Testis (tissue), 3 donors: ENCODE data around the gene SMYD3. TPM values are rescaled to one million over a fixed set of nuclear protein-coding genes. Genes with fewer than 3 reads are reported as not detected.

Source experiments
- DNase-seq: peaks from one replicate; pipeline ENCODE4 v3.0.0-alpha.2; 2019
- H3K27ac ChIP-seq, 2 donors: fragments of 200-600 bp; sonication (generic); one replicate each; pipeline ENCODE4 v1.5.1; 2019
- H3K27me3 ChIP-seq: fragments of 200-600 bp; sonication (generic); one replicate; pipeline ENCODE4 v1.5.1; 2019
- H3K36me3 ChIP-seq: fragments of 200-600 bp; sonication (generic); one replicate; pipeline ENCODE4 v1.5.1; 2017; ENCODE audit warnings: low read depth; ENCODE audit errors: missing control alignments
- H3K4me1 ChIP-seq: fragments of 200-600 bp; sonication (generic); one replicate; pipeline ENCODE4 v1.5.1; 2019
- H3K4me3 ChIP-seq, 2 donors: fragments of 200-600 bp; sonication (generic); one replicate each; pipeline ENCODE4 v1.5.1; 2017 to 2019
- H3K9me3 ChIP-seq: fragments of 200-600 bp; sonication (generic); one replicate; pipeline ENCODE4 v1.5.1; 2017
- POLR2A ChIP-seq: fragments of 450-650 bp; IDR thresholded peaks from one replicate; pipeline ENCODE4 v1.6.1; 2017; ENCODE audit warnings: antibody characterized with exemption, mild to moderate bottlenecking, moderate library complexity
- WGBS, 2 donors: methylation state at CpG; one replicate each; pipeline ENCODE4 v1.1.5; 2018; 5-methylcytosine and 5-hydroxymethylcytosine counted together
- intact Hi-C: fragments of 100-400 bp; cut with DNase I; formaldehyde crosslinking; loops from one replicate; pipeline ENCODE4 v1.15.1; 2023; ENCODE audit warnings: low total_unique reads
- polyA plus RNA-seq: library from polyadenylated mRNA; stranded (reverse); fragments of 350-450 nt; fragmentation: Illumina TruSeq; extraction: RNeasy Lipid Tissue Mini Kit (QIAGEN cat#74804); gene quantifications from one replicate; pipeline ENCODE4 v1.2.3, GENCODE V29; 2014; ENCODE audit warnings: low read depth, low replicate concordance; ENCODE audit not compliant: insufficient read depth
- total RNA-seq, 2 donors: library from RNA; depleted of rRNA; stranded (reverse); fragments of >200 nt; gene quantifications; one replicate each; pipeline ENCODE4 v1.2.3, GENCODE V29; 2016
- TF ChIP-seq, protein P1 (sequence below), 3 experiments: fragments of 450-650 bp in 2 of 3; fragments of 200-600 bp in 1 of 3; sonication (generic) in 1 of 3; IDR thresholded peaks; one replicate each; pipeline ENCODE4 v1.5.1; 2016 to 2019; ENCODE audit warnings: antibody characterized with exemption in 3 of 3, mild to moderate bottlenecking in 2 of 3, moderate library complexity in 1 of 3

SMYD3 gene
- total and polyA plus RNA-seq, 3 donors from 2014 or later: 23.0 to 38.8 (median 38.7) TPM

GRCh38 chr1:246152986-246153431 lies 354.1 kb downstream of the SMYD3 start:
- no peaks in the 10 kb centered on the region for H3K9me3 ChIP-seq
- WGBS, 2 donors: 88 to 89% methylated on average over 3 of the region's 3 CpGs
- H3K4me1 ChIP-seq: no peaks in the 10 kb centered on the region
- no peaks in the 10 kb centered on the region for H3K36me3 ChIP-seq
- TF ChIP-seq POLR2A: no peak
- TF ChIP-seq, protein P1, sequence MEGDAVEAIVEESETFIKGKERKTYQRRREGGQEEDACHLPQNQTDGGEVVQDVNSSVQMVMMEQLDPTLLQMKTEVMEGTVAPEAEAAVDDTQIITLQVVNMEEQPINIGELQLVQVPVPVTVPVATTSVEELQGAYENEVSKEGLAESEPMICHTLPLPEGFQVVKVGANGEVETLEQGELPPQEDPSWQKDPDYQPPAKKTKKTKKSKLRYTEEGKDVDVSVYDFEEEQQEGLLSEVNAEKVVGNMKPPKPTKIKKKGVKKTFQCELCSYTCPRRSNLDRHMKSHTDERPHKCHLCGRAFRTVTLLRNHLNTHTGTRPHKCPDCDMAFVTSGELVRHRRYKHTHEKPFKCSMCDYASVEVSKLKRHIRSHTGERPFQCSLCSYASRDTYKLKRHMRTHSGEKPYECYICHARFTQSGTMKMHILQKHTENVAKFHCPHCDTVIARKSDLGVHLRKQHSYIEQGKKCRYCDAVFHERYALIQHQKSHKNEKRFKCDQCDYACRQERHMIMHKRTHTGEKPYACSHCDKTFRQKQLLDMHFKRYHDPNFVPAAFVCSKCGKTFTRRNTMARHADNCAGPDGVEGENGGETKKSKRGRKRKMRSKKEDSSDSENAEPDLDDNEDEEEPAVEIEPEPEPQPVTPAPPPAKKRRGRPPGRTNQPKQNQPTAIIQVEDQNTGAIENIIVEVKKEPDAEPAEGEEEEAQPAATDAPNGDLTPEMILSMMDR (IDR thresholded peaks at IDR 0.05): no peak
- DNase-seq: no peak
- intact Hi-C loops: no loop called here
- H3K27ac ChIP-seq: no peak overlapping the region
- H3K4me3 ChIP-seq: no peak overlapping the region
- H3K27me3 ChIP-seq: no peaks in the 10 kb centered on the region

DNA sequence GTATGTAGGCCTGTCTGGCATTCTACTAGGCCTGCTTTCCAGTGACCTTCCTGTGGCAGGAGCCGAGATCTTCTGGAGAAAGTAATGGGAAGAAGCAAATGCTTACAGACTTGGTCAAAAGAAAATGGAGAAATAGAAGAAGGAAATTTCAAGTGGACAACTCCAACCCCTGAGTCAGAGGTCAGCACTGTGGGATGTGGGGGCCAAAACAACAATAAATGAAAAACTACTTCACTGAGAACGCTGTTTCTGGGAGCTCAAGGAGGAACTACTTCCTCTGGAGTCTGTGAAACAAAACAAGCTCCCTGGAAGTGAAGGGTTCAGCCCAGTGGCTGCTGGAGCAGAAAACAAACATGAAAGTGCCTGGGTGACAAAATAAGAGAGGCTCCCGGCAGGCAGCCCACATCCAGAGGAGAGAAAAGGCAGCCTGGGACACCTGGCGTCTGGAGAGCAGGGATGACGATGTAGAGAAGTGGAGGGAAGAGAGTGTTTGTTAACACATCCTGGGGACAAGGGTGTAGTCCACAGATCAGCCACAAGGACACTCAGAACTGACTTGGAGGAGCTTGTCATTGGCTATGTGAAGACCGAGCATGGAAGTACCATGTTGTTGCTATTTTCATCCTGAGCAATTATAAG lies 355.2 kb downstream of the SMYD3 start:
- WGBS, 2 donors: 88 to 89% methylated on average over 6 of the region's 6 CpGs
- no peak overlapping the region for H3K27ac ChIP-seq
- no peak overlapping the region for H3K4me3 ChIP-seq
- H3K27me3 ChIP-seq: no peaks in the 10 kb centered on the region
- H3K9me3 ChIP-seq: no peaks in the 10 kb centered on the region
- no peak for DNase-seq
- intact Hi-C loops: no loop called here
- H3K36me3 ChIP-seq: no peaks in the 10 kb centered on the region
- TF ChIP-seq, protein P1 (IDR thresholded peaks at IDR 0.05): no peak
- TF ChIP-seq POLR2A: no peak
- H3K4me1 ChIP-seq: no peaks in the 10 kb centered on the region

GRCh38 chr1:246149543-246149942 lies 357.5 kb downstream of the SMYD3 start:
- H3K4me3 ChIP-seq: no peak overlapping the region
- no peak for TF ChIP-seq POLR2A
- TF ChIP-seq, protein P1 (IDR thresholded peaks at IDR 0.05): no peak
- no peaks in the 10 kb centered on the region for H3K27me3 ChIP-seq
- no peak for DNase-seq
- 98 to 100% methylated on average over 2 of the region's 2 CpGs for WGBS, 2 donors
- no peak overlapping the region for H3K27ac ChIP-seq
- H3K9me3 ChIP-seq: no peaks in the 10 kb centered on the region
- no peaks in the 10 kb centered on the region for H3K4me1 ChIP-seq
- intact Hi-C loops: no loop called here
- no peaks in the 10 kb centered on the region for H3K36me3 ChIP-seq

GRCh38 chr1:246147524-246148461 lies 359.3 kb downstream of the SMYD3 start:
- no peak for DNase-seq
- TF ChIP-seq, protein P1 (IDR thresholded peaks at IDR 0.05): no peak
- TF ChIP-seq POLR2A: no peak
- intact Hi-C loops: no loop called here
- H3K4me3 ChIP-seq: no peak overlapping the region
- 80 to 88% methylated on average over 2 to 29 of the region's 29 CpGs for WGBS, 2 donors
- no peaks in the 10 kb centered on the region for H3K4me1 ChIP-seq
- H3K36me3 ChIP-seq: no peaks in the 10 kb centered on the region
- no peaks in the 10 kb centered on the region for H3K9me3 ChIP-seq
- no peak overlapping the region for H3K27ac ChIP-seq
- no peaks in the 10 kb centered on the region for H3K27me3 ChIP-seq
